ENCODE results near the gene YY1.
A peak's percentile ranks its signal among the peaks of the same experiment; 100 is the strongest.

YY1 gene

GRCh38 chr14:100268591-100269207 lies 29.8 kb downstream of the YY1 start:
- no peak for DNase-seq (ENCODE audit: low read depth)
- no peak for TF ChIP-seq CTCF (IDR thresholded peaks at IDR 0.05; ENCODE audit: insufficient read depth, low read depth, low read length, missing control alignments)
- no peak overlapping the region for H3K4me3 ChIP-seq (ENCODE audit: low read depth, low read length)

- no peak overlapping the region for H3K4me3 ChIP-seq (ENCODE audit: low read depth, low read length)
- DNase-seq (ENCODE audit: low read depth) = no peak
- TF ChIP-seq CTCF (IDR thresholded peaks at IDR 0.05; ENCODE audit: insufficient read depth, low read depth, low read length, missing control alignments) = peak; percentile 20
Observed at GRCh38 chr14:100271247-100271939, 32.4 kb downstream of the YY1 start.

GRCh38 chr14:100274250-100274649 lies 35.3 kb downstream of the YY1 start:
- TF ChIP-seq CTCF (IDR thresholded peaks at IDR 0.05; ENCODE audit: insufficient read depth, low read depth, low read length, missing control alignments) = no peak
- DNase-seq (ENCODE audit: low read depth) = no peak
- H3K4me3 ChIP-seq (ENCODE audit: low read depth, low read length) = no peak overlapping the region

GRCh38 chr14:100275214-100275613 lies 36.3 kb downstream of the YY1 start:
- TF ChIP-seq CTCF (IDR thresholded peaks at IDR 0.05; ENCODE audit: insufficient read depth, low read depth, low read length, missing control alignments) = no peak
- H3K4me3 ChIP-seq (ENCODE audit: low read depth, low read length) = no peak overlapping the region
- no peak for DNase-seq (ENCODE audit: low read depth)

GRCh38 chr14:100278702-100279101 lies 39.8 kb downstream of the YY1 start:
- no peak for TF ChIP-seq CTCF (IDR thresholded peaks at IDR 0.05; ENCODE audit: insufficient read depth, low read depth, low read length, missing control alignments)
- no peak overlapping the region for H3K4me3 ChIP-seq (ENCODE audit: low read depth, low read length)
- peak; percentile 54 for DNase-seq (ENCODE audit: low read depth)

- DNase-seq (ENCODE audit: low read depth) = no peak
- H3K4me3 ChIP-seq (ENCODE audit: low read depth, low read length) = no peak overlapping the region
- no peak for TF ChIP-seq CTCF (IDR thresholded peaks at IDR 0.05; ENCODE audit: insufficient read depth, low read depth, low read length, missing control alignments)
Observed at GRCh38 chr14:100279133-100279532, 40.2 kb downstream of the YY1 start.

- DNase-seq (ENCODE audit: low read depth) = no peak
- H3K4me3 ChIP-seq (ENCODE audit: low read depth, low read length) = no peak overlapping the region
- TF ChIP-seq CTCF (IDR thresholded peaks at IDR 0.05; ENCODE audit: insufficient read depth, low read depth, low read length, missing control alignments) = no peak
Observed at GRCh38 chr14:100279563-100279962, 40.6 kb downstream of the YY1 start.

Measured in GM12865 (cell line).